ENCODE data around the gene KRT17. TPM values are rescaled to one million over a fixed set of nuclear protein-coding genes. Genes with fewer than 3 reads are reported as not detected.
"Not testable (repeated sequence)": the region's sequence is repeated elsewhere in the genome, so short reads cannot be mapped to it uniquely, and the experiment has no call there.

Gene KRT17
- total RNA-seq, 1 donor from 2014 or later, result 238 TPM

DNA sequence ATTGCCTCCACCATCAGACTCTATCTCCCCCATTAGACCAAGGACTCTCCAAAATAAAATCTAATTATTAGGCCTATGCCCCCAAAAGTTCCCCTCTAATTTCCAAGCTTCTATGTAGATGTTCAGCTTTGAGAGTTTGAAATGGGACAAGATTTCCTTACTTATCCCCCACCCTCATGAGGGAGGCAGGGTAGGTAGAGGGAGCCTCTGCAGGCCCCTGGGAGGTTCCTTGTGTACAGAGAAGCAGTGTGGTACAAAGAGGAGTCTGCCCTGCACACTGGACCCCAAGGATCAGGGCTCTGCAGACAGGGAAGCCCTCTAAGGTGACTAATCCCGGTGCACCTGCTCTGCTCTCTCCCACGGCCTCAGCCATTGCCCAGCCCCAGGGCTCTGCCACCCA, 2.5 kb downstream of the KRT17 start:
- Mint-ChIP-seq H3K36me3 (peaks cover 10% of the 10 kb centered on the region), H3K27me3 (ENCODE audit: low read depth) (no peaks in the 10 kb centered on the region), H3K4me3 (peak overlapping the region; percentile 60), H3K27ac (no peak overlapping the region), H3K9me3 (no peaks in the 10 kb centered on the region), H3K4me1 (peaks cover 72% of the 10 kb centered on the region)
- no peak for DNase-seq (ENCODE audit: low spot score in 2 of 2, unreplicated experiment in 2 of 2)
- TF ChIP-seq, protein P1, sequence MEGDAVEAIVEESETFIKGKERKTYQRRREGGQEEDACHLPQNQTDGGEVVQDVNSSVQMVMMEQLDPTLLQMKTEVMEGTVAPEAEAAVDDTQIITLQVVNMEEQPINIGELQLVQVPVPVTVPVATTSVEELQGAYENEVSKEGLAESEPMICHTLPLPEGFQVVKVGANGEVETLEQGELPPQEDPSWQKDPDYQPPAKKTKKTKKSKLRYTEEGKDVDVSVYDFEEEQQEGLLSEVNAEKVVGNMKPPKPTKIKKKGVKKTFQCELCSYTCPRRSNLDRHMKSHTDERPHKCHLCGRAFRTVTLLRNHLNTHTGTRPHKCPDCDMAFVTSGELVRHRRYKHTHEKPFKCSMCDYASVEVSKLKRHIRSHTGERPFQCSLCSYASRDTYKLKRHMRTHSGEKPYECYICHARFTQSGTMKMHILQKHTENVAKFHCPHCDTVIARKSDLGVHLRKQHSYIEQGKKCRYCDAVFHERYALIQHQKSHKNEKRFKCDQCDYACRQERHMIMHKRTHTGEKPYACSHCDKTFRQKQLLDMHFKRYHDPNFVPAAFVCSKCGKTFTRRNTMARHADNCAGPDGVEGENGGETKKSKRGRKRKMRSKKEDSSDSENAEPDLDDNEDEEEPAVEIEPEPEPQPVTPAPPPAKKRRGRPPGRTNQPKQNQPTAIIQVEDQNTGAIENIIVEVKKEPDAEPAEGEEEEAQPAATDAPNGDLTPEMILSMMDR (IDR thresholded peaks at IDR 0.05; ENCODE audit: unreplicated experiment), result no peak

DNA sequence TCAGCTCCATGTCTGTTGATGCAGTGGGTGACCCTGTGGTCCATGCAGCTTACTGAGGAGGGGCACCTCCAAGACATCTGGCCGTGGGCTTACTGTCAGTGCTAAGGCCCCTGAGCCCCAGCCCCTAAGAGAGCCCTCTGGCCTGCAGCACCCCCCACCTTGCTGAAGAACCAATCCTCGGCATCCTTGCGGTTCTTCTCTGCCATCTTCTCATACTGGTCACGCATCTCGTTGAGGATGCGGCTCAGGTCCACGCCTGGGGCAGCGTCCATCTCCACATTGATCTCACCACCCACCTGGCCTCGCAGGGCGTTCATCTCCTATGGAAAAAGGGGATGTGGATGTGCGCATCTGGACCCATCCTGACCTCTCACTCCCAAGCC, 2.9 kb downstream of the KRT17 start:
- not testable (repeated sequence) for H3K27me3 Mint-ChIP-seq (ENCODE audit: low read depth); DNase-seq (ENCODE audit: low spot score in 2 of 2, unreplicated experiment in 2 of 2); H3K9me3 Mint-ChIP-seq
- peak overlapping the region; percentile 34 for H3K27ac Mint-ChIP-seq
- peaks cover 72% of the 10 kb centered on the region for H3K4me1 Mint-ChIP-seq
- H3K36me3 Mint-ChIP-seq, result peaks cover 10% of the 10 kb centered on the region
- peak overlapping the region; percentile 11 for H3K4me3 Mint-ChIP-seq

DNA sequence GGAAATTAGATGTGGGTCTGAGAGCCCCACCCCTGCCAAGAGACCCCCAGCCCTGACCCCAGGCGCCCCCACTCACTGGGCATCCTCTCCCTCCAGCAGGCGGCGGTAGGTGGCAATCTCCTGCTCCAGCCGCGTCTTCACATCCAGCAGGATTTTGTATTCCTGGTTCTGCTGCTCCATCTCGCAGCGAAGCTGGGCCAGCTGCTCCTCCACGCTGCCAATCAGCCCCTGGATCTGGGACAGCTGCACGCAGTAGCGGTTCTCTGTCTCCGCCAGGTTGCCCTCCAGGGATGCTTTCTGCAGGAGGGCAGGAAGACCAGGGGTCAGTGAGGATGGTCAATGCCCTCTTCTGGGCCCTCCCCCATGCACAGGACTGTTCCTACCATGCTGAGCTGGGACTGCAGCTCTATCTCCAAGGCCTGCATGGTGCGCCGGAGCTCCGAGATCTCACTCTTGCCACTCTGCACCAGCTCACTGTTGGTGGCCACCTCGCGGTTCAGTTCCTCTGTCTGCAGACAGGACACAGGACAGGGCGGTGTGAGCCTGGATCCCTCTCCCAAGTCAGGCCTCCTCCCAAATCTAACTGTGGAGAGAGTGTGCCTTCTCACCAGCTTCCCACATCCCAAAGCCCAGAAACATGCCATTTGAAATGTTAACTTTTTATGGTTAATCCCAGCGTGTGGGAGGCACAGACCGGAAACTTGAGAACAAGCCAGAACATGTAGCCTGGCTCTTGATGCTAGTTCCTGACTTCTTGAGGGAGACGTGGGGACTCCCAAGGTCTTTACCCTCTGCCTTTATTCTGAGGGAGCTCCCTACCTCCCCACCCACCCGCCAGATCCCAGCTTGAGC, 3.6 kb downstream of the KRT17 start:
- peaks cover 69% of the 10 kb centered on the region for H3K4me1 Mint-ChIP-seq

DNA sequence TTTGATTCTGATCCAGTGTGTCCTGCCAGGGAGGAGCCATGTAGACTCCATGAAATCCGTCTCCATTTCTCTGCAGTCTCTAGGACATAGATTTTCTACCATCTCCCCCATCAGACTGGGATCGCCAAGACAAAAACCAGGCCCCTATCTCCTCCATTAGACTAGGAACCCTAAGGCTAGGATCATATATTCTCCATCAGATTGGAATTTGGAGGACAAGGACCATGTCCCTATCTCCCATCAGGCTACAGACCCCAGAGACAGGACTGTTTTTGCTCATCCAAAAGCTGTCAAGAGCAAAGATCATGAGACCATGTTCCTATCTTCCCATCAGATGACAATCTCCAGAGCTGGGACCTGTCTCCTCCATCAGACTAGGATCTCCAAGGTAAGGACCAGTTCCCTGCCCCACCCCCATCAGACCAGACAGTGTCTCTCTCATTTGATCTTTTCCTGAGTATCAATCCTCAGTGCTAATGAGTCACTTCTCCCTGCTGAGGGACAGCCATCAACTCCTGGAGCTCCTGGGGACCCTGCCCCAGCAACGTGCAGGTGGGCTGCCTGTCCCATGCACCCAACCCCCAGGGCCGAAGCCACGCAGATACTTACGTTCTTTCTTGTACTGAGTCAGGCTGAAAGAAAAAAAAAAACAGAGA, 4.3 kb downstream of the KRT17 start:
- DNase-seq (ENCODE audit: low spot score in 2 of 2, unreplicated experiment in 2 of 2); H3K4me3 Mint-ChIP-seq; H3K27me3 Mint-ChIP-seq (ENCODE audit: low read depth); H3K9me3 Mint-ChIP-seq: not testable (repeated sequence)
- Mint-ChIP-seq H3K27ac (peak overlapping the region; percentile 23), H3K4me1 (peaks cover 69% of the 10 kb centered on the region), H3K36me3 (peaks cover 10% of the 10 kb centered on the region)

More for the DNA sequence above, 3.6 kb downstream of the KRT17 start:
- DNase-seq (ENCODE audit: low spot score in 2 of 2, unreplicated experiment in 2 of 2), result no peak
- no peaks in the 10 kb centered on the region for H3K27me3 Mint-ChIP-seq (ENCODE audit: low read depth)
- no peak overlapping the region for H3K27ac Mint-ChIP-seq
- no peaks in the 10 kb centered on the region for H3K9me3 Mint-ChIP-seq
- H3K4me3 Mint-ChIP-seq, result no peak overlapping the region
- TF ChIP-seq, protein P1 (IDR thresholded peaks at IDR 0.05; ENCODE audit: unreplicated experiment), result no peak
- H3K36me3 Mint-ChIP-seq, result peaks cover 10% of the 10 kb centered on the region

DNA sequence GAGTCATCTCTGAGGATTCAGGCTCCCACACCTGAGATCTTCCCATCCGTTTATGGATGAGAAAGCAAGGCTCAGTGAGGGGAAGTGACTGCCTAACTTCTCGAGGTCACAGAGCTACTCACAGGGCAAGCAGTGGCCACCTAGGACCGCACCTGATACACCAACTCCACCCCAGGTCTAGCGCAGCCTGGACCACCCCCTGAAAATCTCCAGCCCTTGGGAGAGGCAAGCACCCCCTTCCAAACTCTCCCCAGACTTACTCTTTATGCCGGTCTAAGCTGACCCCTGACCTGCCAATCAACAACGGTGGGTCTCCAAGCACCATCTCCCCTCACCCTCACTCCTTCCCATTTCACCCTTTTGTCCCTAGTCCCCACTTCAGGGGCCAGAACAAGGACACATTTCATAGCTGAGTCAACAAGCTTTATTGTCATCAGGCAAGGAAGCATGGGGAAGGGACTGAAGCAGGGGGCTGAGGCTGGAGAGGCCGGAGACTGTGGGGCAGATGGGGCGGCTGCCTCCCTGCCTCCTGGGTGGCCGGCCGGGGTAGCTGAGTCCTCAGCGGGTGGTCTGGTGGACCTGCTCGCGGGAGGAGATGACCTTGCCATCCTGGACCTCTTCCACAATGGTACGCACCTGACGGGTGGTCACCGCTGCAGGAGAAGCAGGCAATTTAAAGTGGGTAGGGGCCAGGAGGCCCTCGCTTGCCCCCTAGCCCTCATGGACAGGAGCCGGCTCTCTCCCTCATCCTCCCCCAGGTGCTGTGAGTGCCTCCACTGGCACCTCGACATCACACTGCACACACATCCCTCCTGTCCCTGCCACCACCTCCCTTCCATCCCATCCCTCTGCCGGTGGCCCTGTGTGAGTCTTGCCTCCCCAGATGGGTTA, 5.1 kb downstream of the KRT17 start:
- Mint-ChIP-seq H3K4me1 (peaks cover 63% of the 10 kb centered on the region), H3K4me3 (no peak overlapping the region), H3K9me3 (no peaks in the 10 kb centered on the region), H3K27ac (peak overlapping the region; percentile 79), H3K27me3 (ENCODE audit: low read depth) (no peaks in the 10 kb centered on the region), H3K36me3 (peaks cover 10% of the 10 kb centered on the region)
- TF ChIP-seq, protein P1 (IDR thresholded peaks at IDR 0.05; ENCODE audit: unreplicated experiment), result no peak
- no peak for DNase-seq (ENCODE audit: low spot score in 2 of 2, unreplicated experiment in 2 of 2)

DNA sequence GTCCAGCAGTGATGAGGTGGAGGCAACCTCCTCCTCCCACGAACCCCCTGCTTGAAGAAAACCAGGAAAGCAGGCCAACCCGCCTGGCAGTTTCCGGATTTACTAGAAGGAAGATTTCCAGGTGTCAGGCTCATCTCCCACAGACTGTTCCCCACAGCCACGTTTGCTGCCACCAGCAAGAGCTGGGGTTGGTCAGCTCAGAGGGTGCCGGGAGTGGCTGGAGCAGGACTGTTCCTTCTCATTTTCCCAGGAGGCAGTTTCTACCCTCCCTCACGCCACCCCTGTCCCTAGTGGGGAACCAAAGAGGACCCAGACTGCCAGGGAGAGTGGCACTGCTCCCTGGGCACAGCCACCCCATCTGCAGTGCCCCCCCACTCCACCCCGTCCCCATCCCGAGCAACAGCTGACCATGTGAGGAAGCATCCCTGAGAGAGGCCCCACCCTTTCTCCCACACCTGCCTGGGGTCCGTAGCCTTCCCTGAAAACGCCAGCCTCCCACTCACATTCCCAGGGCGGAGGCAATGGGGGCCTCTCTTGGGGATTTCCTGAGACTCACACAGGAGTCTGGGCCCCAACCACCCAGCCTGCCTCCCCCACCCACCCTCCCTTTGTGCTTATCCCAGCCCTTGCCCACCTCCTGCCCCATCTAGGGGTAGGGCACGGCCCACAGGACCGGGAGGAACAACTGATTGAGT, 5.9 kb downstream of the KRT17 start:
- H3K36me3 Mint-ChIP-seq, result peaks cover 10% of the 10 kb centered on the region
- H3K27me3 Mint-ChIP-seq (ENCODE audit: low read depth), result no peaks in the 10 kb centered on the region
- no peak overlapping the region for H3K27ac Mint-ChIP-seq
- H3K9me3 Mint-ChIP-seq, result no peaks in the 10 kb centered on the region
- TF ChIP-seq, protein P1 (IDR thresholded peaks at IDR 0.05; ENCODE audit: unreplicated experiment), result no peak
- no peak for DNase-seq (ENCODE audit: low spot score in 2 of 2, unreplicated experiment in 2 of 2)
- H3K4me1 Mint-ChIP-seq, result peaks cover 60% of the 10 kb centered on the region
- H3K4me3 Mint-ChIP-seq, result no peak overlapping the region

Measured in mesothelial cell of epicardium (in vitro differentiated cells).